CD4-positive, alpha-beta T cell (primary cell): ENCODE results near the gene SETD6. TPM values are rescaled to one million over a fixed set of nuclear protein-coding genes. Genes with fewer than 3 reads are reported as not detected.

Experiments used
- ATAC-seq: fragments of 200-7000 bp; cut with Tn5 transposase; one replicate; pipeline ENCODE4 v1.10.0; 2022; ENCODE audit warnings: mild to moderate bottlenecking; ENCODE audit not compliant: poor library complexity
- CTCF ChIA-PET: fragments of 350-600 bp; sonication (Branson Sonifier 250); formaldehyde crosslinking; loops from one replicate; lab custom pipeline; 2021; ENCODE audit warnings: antibody characterized with exemption, inconsistent platforms; lab: Charles Lee
- POLR2A ChIA-PET: fragments of 350-600 bp; sonication (Branson Sonifier 250); formaldehyde crosslinking; loops from one replicate; lab custom pipeline; 2021; ENCODE audit warnings: antibody characterized with exemption, inconsistent platforms; lab: Charles Lee
- DNase-seq, 14 experiments: peaks; one replicate each; pipeline ENCODE4 v3.0.0-alpha.2; 2013 to 2020; ENCODE audit warnings: mixed read lengths in 2 of 14
- H3K27ac ChIP-seq, 2 donors: one replicate each; pipeline versions ENCODE4 v1.5.1 to v1.7.0; 2013; ENCODE audit warnings: low read length in 2 of 2, low read depth in 1 of 2, mild to moderate bottlenecking in 1 of 2
- H3K27me3 ChIP-seq, 2 experiments: 1 replicate in 1 of 2; 2 replicates in 1 of 2; pipeline versions ENCODE4 v1.6.1 to v1.7.0; 2013; ENCODE audit warnings: low read length in 2 of 2, control low read depth in 1 of 2, mild to moderate bottlenecking in 1 of 2, moderate library complexity in 1 of 2; ENCODE audit not compliant: insufficient read depth in 2 of 2, control insufficient read depth in 1 of 2
- H3K36me3 ChIP-seq: one replicate; pipeline ENCODE4 v1.6.1; 2013; ENCODE audit warnings: low read length, control low read depth; ENCODE audit not compliant: insufficient read depth
- H3K4me1 ChIP-seq: one replicate; pipeline ENCODE4 v1.6.1; 2013; ENCODE audit warnings: low read length, control low read depth; ENCODE audit not compliant: insufficient read depth
- H3K4me3 ChIP-seq: one replicate; pipeline ENCODE4 v1.5.1; 2013; ENCODE audit warnings: mild to moderate bottlenecking, low read length, moderate library complexity
- H3K9me3 ChIP-seq, 2 experiments: 1 replicate in 1 of 2; 2 replicates in 1 of 2; pipeline versions ENCODE4 v1.6.1 to v1.7.0; 2013; ENCODE audit warnings: low read length in 2 of 2, mild to moderate bottlenecking in 2 of 2, control low read depth in 1 of 2, moderate library complexity in 1 of 2; ENCODE audit not compliant: control insufficient read depth in 1 of 2, insufficient read depth in 1 of 2
- H3K27ac Mint-ChIP-seq: one replicate; pipeline ENCODE4 v1.8.0; 2020; ENCODE audit warnings: mixed read lengths
- H3K27me3 Mint-ChIP-seq: one replicate; pipeline ENCODE4 v1.8.0; 2021; ENCODE audit warnings: mixed read lengths
- H3K36me3 Mint-ChIP-seq: one replicate; pipeline ENCODE4 v1.8.0; 2021; ENCODE audit warnings: low read depth, mixed read lengths
- H3K4me1 Mint-ChIP-seq: one replicate; pipeline ENCODE4 v1.8.0; 2021; ENCODE audit warnings: low read depth, mixed read lengths
- H3K4me3 Mint-ChIP-seq: one replicate; pipeline ENCODE4 v1.8.0; 2020; ENCODE audit warnings: mild to moderate bottlenecking, mixed read lengths
- H3K9me3 Mint-ChIP-seq: one replicate; pipeline ENCODE4 v1.8.0; 2020; ENCODE audit warnings: mixed read lengths
- intact Hi-C, 2 experiments: fragments of 100-400 bp; cut with DNase I in 1 of 2; cut with micrococcal nuclease in 1 of 2; formaldehyde crosslinking; loops; one replicate each; pipeline versions ENCODE4 v1.15.1 to v1.9.0; 2023 to 2025; cut with DNase I, micrococcal nuclease
- total RNA-seq, 174 experiments: library from RNA in 2 of 174; stranded (reverse) in 2 of 174; gene quantifications; one replicate each; pipeline ENCODE4 v1.2.3 and lab custom pipeline; 2021 to 2026
- TF ChIP-seq, protein P1 (sequence below): fragments of 200-600 bp; IDR thresholded peaks from one replicate; pipeline ENCODE4 v1.8.0; 2022; ENCODE audit warnings: antibody characterized with exemption, mild to moderate bottlenecking

The SETD6 gene
- total RNA-seq, 2 experiments from 2014 or later = 21.9 to 25.5 TPM

DNA sequence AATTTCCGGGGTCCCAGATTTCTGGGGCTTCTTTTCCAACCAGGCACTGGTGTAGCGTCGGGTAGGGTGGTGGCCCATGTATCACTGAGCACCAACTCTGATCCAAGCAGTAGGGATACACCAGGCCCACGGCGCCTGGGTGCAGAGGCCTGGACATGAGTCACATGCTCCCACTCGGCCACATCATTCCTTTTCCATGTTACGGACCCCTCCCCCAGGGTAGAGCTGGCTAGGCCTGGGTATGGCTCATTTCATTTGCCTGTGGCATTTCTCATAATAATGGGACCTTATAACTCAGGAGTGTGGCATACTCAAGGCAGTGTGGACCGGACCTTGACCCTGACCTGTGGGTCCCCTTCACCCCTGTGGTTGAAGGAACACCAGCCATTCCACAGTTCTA, 33.4 kb upstream of the SETD6 start:
- Histone ChIP-seq H3K36me3 (no peaks in the 10 kb centered on the region), H3K27me3 (peaks cover 0 to under 1% of the 10 kb centered on the region in 2 experiments), H3K4me1 (no peaks in the 10 kb centered on the region), H3K27ac (no peak overlapping the region), H3K9me3 (no peaks in the 10 kb centered on the region), H3K4me3 (no peak overlapping the region)
- H3K4me1 Mint-ChIP-seq = no peaks in the 10 kb centered on the region
- POLR2A ChIA-PET = no interaction called here
- H3K9me3 Mint-ChIP-seq = no peaks in the 10 kb centered on the region
- TF ChIP-seq, protein P1, sequence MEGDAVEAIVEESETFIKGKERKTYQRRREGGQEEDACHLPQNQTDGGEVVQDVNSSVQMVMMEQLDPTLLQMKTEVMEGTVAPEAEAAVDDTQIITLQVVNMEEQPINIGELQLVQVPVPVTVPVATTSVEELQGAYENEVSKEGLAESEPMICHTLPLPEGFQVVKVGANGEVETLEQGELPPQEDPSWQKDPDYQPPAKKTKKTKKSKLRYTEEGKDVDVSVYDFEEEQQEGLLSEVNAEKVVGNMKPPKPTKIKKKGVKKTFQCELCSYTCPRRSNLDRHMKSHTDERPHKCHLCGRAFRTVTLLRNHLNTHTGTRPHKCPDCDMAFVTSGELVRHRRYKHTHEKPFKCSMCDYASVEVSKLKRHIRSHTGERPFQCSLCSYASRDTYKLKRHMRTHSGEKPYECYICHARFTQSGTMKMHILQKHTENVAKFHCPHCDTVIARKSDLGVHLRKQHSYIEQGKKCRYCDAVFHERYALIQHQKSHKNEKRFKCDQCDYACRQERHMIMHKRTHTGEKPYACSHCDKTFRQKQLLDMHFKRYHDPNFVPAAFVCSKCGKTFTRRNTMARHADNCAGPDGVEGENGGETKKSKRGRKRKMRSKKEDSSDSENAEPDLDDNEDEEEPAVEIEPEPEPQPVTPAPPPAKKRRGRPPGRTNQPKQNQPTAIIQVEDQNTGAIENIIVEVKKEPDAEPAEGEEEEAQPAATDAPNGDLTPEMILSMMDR = no peak
- peaks cover 10% of the 10 kb centered on the region for H3K27me3 Mint-ChIP-seq
- no peak overlapping the region for H3K27ac Mint-ChIP-seq
- intact Hi-C loops = no loop called here
- ATAC-seq (no peak), DNase-seq (no peak)
- CTCF ChIA-PET = no interaction called here
- H3K36me3 Mint-ChIP-seq = no peaks in the 10 kb centered on the region
- H3K4me3 Mint-ChIP-seq = no peak overlapping the region

DNA sequence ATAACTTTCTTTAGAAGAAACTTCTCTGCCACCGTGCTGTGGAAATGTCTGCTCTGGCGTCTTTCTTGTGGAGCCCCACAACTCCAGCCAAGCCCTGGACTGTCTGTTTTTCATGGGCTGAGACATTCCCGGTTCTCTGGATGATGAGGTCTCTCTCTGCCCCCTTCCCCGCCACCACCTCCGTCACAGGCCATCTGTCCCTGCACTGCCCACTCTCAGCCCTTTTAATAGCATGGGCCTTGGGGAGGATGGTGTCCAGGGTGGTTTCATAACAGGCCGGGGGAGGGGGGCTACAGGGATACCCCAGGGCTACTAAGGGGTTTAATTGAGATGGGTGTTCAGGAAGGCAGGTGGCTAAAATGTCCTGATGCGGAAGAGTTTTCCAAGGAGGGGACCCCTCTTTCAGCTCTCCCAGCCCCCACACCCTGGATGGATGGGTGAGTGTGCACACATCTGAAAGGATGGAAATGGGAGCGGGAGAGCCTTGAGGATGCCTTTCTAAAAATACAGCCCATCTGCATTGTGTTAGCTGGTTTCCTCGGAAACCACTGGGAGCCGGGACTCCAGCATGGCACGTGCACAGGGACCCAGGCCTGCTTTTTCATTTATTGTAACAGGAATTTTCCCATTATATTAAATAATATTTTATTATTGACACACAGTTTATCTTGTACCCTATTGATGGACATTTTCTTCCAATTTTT, 30.0 kb upstream of the SETD6 start:
- H3K4me1 ChIP-seq = peaks cover 7% of the 10 kb centered on the region
- no peaks in the 10 kb centered on the region for H3K9me3 ChIP-seq
- Mint-ChIP-seq H3K27me3 (peaks cover 12% of the 10 kb centered on the region), H3K4me1 (no peaks in the 10 kb centered on the region), H3K36me3 (no peaks in the 10 kb centered on the region), H3K9me3 (no peaks in the 10 kb centered on the region), H3K4me3 (no peak overlapping the region), H3K27ac (no peak overlapping the region)
- peaks cover 0 to 2% of the 10 kb centered on the region in 2 experiments for H3K27me3 ChIP-seq
- CTCF ChIA-PET = interaction anchor here (0.7 to 1.6 kb wide), 2 partner anchors 148 to 149 kb away, joined by 4 to 13 read pairs; no protein-coding TSS in a partner anchor
- POLR2A ChIA-PET = no interaction called here
- intact Hi-C loops = loop anchor here (5.0 kb wide), 5 partner anchors 463 to 908 kb away; no protein-coding TSS in a partner anchor
- H3K27ac ChIP-seq = no peak overlapping the region
- no peak overlapping the region for H3K4me3 ChIP-seq
- H3K36me3 ChIP-seq = no peaks in the 10 kb centered on the region
- TF ChIP-seq, protein P1 = no peak
- no peak for DNase-seq
- ATAC-seq = no peak

DNA sequence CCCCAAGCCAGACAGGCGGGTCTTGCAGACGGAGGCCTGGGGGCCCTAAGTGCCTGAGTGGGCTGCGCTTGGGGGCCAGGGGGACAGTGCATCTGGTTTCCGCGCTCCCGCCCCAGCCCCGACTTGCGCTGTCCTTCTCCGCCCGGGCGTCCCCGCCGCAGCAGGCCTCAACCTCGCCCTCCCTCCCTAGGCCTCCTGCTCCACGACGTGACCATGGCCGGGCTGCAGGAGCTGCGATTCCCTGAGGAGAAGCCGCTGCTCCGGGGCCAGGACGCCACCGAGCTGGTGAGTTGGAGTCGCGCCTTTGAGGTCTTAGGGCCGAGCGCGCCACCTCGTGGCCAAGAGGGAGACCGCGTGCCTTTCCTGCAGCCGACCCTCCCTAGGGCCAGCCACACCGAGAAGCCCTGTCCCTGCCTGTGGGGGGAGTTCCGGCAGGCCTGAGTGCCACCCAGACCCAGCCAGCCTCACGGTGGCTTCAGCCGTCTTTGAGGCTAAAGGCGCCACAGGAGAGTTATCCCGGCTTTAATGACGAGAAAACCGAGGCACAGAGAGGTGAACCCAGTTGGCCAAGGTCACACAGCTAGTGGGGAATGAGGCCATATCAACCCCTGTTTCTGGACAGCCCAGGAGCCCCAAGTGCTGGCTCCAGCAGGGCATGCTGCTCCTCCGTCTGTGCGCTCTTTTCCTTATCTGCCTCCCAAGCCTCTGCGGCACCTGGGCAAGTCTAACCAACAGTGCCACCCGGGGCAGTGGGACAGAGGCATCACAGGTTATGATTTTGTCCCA, 27.6 kb upstream of the SETD6 start:
- CTCF ChIA-PET = interaction anchor here (0.6 to 2.9 kb wide), 10 partner anchors 9 to 268 kb away, joined by 3 to 77 read pairs (median 4); partner anchors contain the start of gene GINS3
- Histone ChIP-seq H3K36me3 (no peaks in the 10 kb centered on the region), H3K4me1 (peaks cover 7% of the 10 kb centered on the region), H3K4me3 (no peak overlapping the region), H3K9me3 (no peaks in the 10 kb centered on the region), H3K27ac (no peak overlapping the region), H3K27me3 (peaks cover 0 to 2% of the 10 kb centered on the region in 2 experiments)
- H3K27ac Mint-ChIP-seq = no peak overlapping the region
- no peak overlapping the region for H3K4me3 Mint-ChIP-seq
- intact Hi-C loops = loop anchor here (1.0 to 5.0 kb wide), 8 partner anchors 150 to 910 kb away; no protein-coding TSS in a partner anchor
- H3K4me1 Mint-ChIP-seq = no peaks in the 10 kb centered on the region
- TF ChIP-seq, protein P1 = peak; percentile 93
- peaks cover 13% of the 10 kb centered on the region for H3K27me3 Mint-ChIP-seq
- H3K36me3 Mint-ChIP-seq = no peaks in the 10 kb centered on the region
- POLR2A ChIA-PET = interaction anchor here (0.7 kb wide), 1 partner anchor 152 kb away, joined by 4 read pairs; no protein-coding TSS in a partner anchor
- ATAC-seq = peak; percentile 84
- DNase-seq = peak; percentile 53 to 86 (median 63)
- H3K9me3 Mint-ChIP-seq = no peaks in the 10 kb centered on the region
